Astrocyte of the hippocampus (primary cell): ENCODE results near the gene CLNK.
A peak's percentile ranks its signal among the peaks of the same experiment; 100 is the strongest.

ENCODE experiments used
- DNase-seq: peaks from one replicate; pipeline ENCODE4 v3.0.0; 2011; ENCODE audit warnings: low read depth, low spot score

CLNK gene

GRCh38 chr4:10456595-10457254 is 227.8 kb downstream of the CLNK start:
- DNase-seq, result peak; percentile 81

DNA sequence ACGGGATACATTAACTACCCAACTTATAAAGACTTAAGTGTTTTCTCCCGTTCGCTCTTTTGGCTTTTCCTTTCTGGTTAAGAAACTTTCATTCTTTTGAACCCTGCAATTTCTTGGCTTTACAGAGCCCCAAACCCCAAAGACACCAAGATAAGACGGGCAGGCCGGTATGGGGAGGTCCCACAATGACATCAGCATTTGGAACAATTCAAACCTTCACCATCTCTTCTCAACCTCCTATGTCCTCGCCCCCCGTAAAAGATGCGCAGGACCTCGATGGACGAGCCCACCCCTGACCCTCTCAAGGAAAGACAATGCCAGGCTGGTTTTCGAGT is 228.3 kb downstream of the CLNK start:
- DNase-seq, result no peak

DNA sequence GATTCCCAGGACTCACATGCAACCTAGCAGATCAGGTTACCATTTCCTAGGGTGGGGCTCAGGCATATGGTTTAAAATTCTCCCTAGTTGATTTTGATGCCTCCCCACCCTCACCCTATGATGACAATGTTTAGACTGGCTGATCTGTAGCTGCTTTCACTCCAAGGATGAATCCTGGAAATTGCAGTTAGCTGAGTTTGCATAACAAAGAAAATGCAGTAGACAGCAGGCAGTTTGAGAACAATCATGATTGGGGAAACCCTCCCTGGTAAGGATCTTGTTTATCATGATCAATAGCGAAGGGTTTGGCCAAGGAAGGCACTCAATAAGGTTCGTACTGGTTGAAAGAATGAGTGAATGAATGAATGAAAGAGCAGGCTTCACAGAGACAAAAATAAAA is 229.4 kb downstream of the CLNK start:
- DNase-seq, result no peak

DNA sequence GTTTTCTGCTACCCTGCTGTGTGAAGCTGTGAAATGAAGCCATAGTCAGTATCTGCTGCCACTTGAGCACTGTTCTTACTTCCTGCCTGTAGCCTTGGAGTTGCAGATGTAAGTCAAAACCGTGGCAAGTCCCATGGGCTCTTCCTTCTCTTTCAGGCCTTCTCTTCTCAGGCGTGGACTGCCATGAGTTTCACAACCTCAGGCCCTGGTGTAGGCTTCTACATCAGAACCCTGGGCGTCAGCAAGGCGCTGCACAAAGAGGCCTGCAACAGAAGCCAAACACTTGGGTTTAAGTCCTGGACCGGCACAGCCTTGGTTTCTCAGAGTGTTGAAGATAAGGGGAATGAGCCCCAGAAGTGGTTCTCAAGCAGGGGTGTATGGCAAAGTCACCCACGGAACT is 229.8 kb downstream of the CLNK start:
- DNase-seq, result no peak

- DNase-seq, result no peak
Observed at GRCh38 chr4:10454121-10454520, 230.4 kb downstream of the CLNK start.

DNA sequence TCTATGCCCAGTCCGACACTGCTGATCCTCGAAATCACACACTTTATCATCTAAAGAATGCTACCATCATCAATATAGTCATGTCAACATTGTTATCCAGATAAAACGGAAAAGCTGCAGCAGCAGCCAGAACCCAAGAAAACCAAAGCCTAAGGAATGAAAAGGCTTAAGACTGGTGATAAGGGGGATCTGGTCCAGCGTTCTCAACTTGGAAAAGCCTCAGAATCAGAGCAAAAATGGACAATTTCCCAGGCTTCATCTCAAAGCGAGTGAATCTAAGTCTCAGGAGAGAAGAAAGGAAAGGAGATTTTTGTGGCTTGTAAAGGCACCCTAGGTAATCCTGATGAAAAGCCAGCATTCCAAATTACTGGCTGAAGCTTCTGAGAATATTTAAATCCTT is 235.6 kb downstream of the CLNK start:
- no peak for DNase-seq

DNA sequence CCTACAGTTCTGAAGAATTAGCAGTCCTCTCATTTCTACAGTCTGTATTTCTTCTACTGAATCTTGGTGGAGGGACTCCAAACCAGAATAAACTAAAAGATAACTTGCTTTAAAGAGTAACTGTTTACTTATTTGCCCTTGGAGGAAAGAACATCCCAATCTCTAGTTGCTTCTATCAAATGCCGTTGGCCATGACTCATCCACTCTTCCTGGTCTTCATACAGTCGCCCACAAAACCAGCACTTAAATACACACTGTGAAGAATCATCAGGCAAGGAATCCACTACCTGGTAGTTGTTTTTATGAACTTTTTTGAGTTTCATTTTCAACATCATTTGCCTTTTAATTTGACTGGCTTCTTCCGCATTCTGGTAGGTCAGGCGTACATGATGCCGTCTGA is 241.6 kb downstream of the CLNK start:
- DNase-seq, result no peak

DNA sequence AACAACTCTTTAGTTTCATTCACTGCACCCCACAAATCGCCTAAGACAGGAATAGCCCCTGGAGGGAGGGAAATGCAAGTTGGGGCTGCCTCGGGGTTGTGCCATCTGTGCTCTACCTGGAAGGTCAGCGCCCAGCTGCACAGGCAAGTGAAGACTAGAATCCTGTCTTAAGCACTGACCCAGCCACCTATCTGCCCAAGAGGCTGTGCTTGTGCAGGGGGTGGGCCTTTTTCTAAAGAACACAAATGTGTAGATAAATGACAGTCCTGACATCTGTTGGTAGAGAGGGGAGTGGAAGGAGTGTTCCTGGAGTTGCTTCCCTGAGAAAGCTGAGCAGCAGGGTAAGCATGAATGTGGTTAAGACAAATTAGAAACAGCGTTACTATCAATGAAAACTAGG is 243.1 kb downstream of the CLNK start:
- no peak for DNase-seq

DNA sequence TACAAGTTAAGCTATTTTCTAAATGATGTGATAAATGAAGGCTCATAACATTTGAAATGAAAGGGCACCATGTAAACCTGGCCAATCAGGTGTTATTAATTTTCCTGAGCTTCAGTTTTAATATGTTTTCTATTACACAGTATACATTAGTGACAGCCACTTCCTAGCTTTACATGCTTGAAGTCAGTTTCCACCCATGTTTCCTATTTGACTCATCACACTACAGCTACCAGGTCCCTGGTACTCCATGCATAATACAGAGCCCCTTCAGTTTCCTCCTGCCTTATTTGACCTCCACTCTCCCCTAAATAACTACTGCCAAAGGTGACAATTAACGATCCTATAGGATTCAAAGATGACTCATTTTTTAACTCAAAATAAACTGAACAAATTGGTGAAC is 245.6 kb downstream of the CLNK start:
- no peak for DNase-seq

DNA sequence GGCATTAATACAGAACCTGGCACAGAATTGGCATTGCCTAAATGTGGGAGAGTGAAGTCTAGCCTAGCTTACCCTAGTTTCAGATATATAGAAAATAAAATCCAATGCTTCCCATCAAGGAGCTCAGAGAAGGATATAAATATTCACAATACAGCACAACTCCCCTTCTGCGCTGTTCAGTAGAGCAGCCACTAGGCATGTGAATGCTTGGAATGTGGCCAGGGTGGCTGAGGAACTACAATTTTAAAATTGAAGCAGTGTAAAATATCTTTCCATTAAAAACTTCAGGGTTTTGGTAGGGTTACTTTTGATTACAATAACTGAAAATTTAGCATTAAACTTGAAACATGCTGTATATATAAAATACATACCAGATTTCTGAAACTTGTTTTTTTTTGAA is 246.8 kb downstream of the CLNK start:
- peak; percentile 31 for DNase-seq
